ENCODE data around the gene TTK.

Gene TTK

GRCh38 chr6:79981652-79982051 lies 22.8 kb upstream of the TTK start:
- TF ChIP-seq CTCF (IDR thresholded peaks at IDR 0.05; ENCODE audit: control extremely low read depth, extremely low read depth, low read depth, missing control alignments): no peak
- POLR2A ChIA-PET: no interaction called here
- CTCF ChIA-PET: interaction anchor here (1.0 to 1.3 kb wide), 2 partner anchors 33 to 151 kb away, joined by 3 to 4 read pairs; no protein-coding TSS in a partner anchor
- no peak for DNase-seq (ENCODE audit: extremely low spot score)

GRCh38 chr6:79984261-79984660 lies 20.2 kb upstream of the TTK start:
- CTCF ChIA-PET: interaction anchor here (1.4 to 2.0 kb wide), 2 partner anchors 23 to 35 kb away, joined by 3 to 8 read pairs; no protein-coding TSS in a partner anchor
- POLR2A ChIA-PET: no interaction called here
- no peak for TF ChIP-seq CTCF (IDR thresholded peaks at IDR 0.05; ENCODE audit: control extremely low read depth, extremely low read depth, low read depth, missing control alignments)
- DNase-seq (ENCODE audit: extremely low spot score): no peak

- POLR2A ChIA-PET: no interaction called here
- CTCF ChIA-PET: interaction anchor here (1.4 kb wide), 2 partner anchors 17 to 24 kb away, joined by 3 read pairs; no protein-coding TSS in a partner anchor
- DNase-seq (ENCODE audit: extremely low spot score): no peak
- no peak for TF ChIP-seq CTCF (IDR thresholded peaks at IDR 0.05; ENCODE audit: control extremely low read depth, extremely low read depth, low read depth, missing control alignments)
Measured at GRCh38 chr6:79985128-79985527, 19.3 kb upstream of the TTK start.

GRCh38 chr6:79989641-79990040 lies 14.8 kb upstream of the TTK start:
- DNase-seq (ENCODE audit: extremely low spot score): no peak
- CTCF ChIA-PET: no interaction called here
- TF ChIP-seq CTCF (IDR thresholded peaks at IDR 0.05; ENCODE audit: control extremely low read depth, extremely low read depth, low read depth, missing control alignments): no peak
- POLR2A ChIA-PET: no interaction called here

- ChIA-PET POLR2A (no interaction called here), CTCF (interaction anchor here (1.0 to 2.6 kb wide), 2 partner anchors 11 to 44 kb away, joined by 3 to 10 read pairs; partner anchors contain the start of gene TTK)
Measured at GRCh38 chr6:79993012-79993910, 11.2 kb upstream of the TTK start.

GRCh38 chr6:79993911-79994309 lies 10.5 kb upstream of the TTK start:
- no peak for TF ChIP-seq CTCF (IDR thresholded peaks at IDR 0.05; ENCODE audit: control extremely low read depth, extremely low read depth, low read depth, missing control alignments)
- ChIA-PET CTCF (interaction anchor here (1.0 to 2.6 kb wide), 3 partner anchors 11 to 44 kb away, joined by 3 to 10 read pairs (median 3); partner anchors contain the start of gene TTK), POLR2A (no interaction called here)
- DNase-seq (ENCODE audit: extremely low spot score): no peak

More at GRCh38 chr6:79993012-79993910, 11.2 kb upstream of the TTK start:
- no peak for TF ChIP-seq CTCF (IDR thresholded peaks at IDR 0.05; ENCODE audit: control extremely low read depth, extremely low read depth, low read depth, missing control alignments)
- no peak for DNase-seq (ENCODE audit: extremely low spot score)

All from GM10248 (cell line).